Esophagus muscularis mucosa (tissue), 3 donors: ENCODE results near the gene HOOK1.

ENCODE experiments used
- CTCF ChIP-seq, 3 experiments: fragments of 200-600 bp in 2 of 3; fragments of 450-650 bp in 1 of 3; sonication (generic) in 2 of 3; IDR thresholded peaks; one replicate each; pipeline ENCODE4 v1.5.1; 2017 to 2019; ENCODE audit warnings: antibody characterized with exemption in 3 of 3, mild to moderate bottlenecking in 2 of 3, moderate library complexity in 1 of 3
- POLR2A ChIP-seq: fragments of 450-650 bp; IDR thresholded peaks from one replicate; pipeline ENCODE4 v1.6.1; 2017; ENCODE audit warnings: antibody characterized with exemption, moderate library complexity, mild to moderate bottlenecking, low read depth

GRCh38 chr1:59900640-59901039 lies 85.9 kb downstream of the HOOK1 start:
- TF ChIP-seq POLR2A, result no peak
- no peak for TF ChIP-seq CTCF (IDR thresholded peaks at IDR 0.05)
